Astrocyte (in vitro differentiated cells and primary cell): ENCODE data around the gene CBFA2T2.
"Not testable (repeated sequence)": the region's sequence is repeated elsewhere in the genome, so short reads cannot be mapped to it uniquely, and the experiment has no call there.

ENCODE experiments used
- CTCF ChIP-seq: IDR thresholded peaks from 2 replicates; pipeline ENCODE4 v1.5.1; 2011; ENCODE audit warnings: low read depth, mild to moderate bottlenecking, inconsistent platforms, low read length, moderate library complexity; ENCODE audit not compliant: insufficient read depth
- EZH2 ChIP-seq: IDR thresholded peaks from 2 replicates; pipeline ENCODE4 v1.6.1; 2012; ENCODE audit warnings: mild to moderate bottlenecking, low read length, inconsistent platforms; ENCODE audit not compliant: insufficient read depth

- not testable (repeated sequence) for TF ChIP-seq CTCF, EZH2
These were observed 19.2 kb downstream of the CBFA2T2 start for GRCh38 chr20:33509057-33509456.
